HG02588 (cell line): ENCODE results near the gene FAM114A1.
"Not testable (repeated sequence)": the region's sequence is repeated elsewhere in the genome, so short reads cannot be mapped to it uniquely, and the experiment has no call there.

Experiments
- ATAC-seq: cut with Tn5 transposase; IDR thresholded peaks from one replicate; pipeline ENCODE4 v1.9.1; 2021; ENCODE audit warnings: mild to moderate bottlenecking, moderate library complexity; ENCODE audit not compliant: unreplicated experiment

FAM114A1 gene

DNA sequence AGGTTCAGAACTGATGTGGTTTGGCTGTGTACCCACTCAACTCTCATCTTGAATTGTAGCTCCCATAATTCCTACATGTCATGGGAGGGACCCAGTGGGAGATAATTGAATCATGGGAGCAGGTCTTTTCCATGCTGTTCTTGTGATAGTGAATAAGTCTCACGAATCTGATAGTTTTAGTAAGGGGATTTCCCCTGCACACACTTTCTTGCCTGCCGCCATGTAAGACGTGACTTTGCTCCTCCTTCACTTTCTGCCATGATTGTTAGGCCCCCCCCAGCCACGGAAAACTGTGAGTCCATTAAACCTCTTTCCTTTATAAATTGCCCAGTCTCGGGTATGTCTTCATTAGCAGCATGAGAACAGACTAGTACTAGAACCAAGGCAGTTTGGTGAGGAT is 91.6 kb downstream of the FAM114A1 start:
- ATAC-seq: not testable (repeated sequence)

DNA sequence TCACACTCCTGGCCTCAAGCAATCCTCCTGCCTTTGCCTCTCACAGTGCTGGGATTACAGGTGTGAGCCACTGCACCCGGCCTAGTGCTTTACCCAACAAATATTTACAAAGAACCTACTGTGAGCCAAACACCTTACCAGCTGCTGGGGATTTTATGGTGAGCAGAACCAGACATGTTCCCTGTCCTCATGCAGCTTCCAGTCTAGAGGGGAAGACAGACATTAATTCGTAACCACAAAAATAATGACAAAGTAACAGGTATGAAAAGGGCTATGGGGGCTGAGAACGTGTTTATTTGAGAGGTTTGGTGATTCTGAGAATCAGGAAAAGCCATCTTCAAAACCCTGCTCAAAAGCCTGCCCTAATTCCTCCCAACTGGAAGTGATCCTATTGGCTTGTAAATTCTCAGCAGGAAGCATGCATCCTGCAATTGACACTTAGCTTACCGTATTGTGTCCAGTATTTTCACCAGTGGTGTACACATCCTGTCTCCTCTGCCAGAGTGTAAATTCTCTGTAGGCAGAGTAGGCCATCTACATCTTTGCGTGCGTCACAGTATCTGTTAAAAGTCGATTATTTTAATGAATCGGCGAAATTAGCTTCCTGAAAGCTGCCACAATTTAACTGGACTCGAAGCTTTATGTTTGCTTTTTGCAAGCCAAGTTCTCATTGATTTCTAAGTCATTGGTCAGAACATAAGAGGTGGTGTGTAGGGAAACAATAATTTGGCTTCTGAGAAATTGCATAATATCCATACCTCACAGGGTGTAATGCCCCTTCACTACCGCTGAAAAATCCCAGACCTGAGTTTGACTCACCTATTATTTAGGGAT is 97.6 kb downstream of the FAM114A1 start:
- ATAC-seq: no peak

DNA sequence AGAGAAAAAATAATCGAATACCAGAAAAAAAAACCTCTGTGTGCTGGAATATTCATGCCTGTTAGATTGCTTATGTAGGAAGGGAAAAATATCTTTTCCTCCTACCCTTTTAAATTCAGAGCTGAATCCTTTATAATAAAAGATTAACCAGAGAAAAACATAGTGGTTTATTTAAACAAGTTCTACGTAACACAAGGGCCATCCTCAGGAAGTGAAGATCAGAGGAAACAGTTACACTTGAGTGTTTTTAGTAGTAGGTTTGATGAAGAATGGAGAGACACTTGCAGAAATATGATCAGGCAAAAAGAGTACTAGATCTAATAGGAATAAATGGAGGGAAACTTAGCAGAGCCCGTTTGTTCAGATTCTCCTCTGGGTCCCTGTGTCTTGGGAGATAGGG is 98.3 kb downstream of the FAM114A1 start:
- ATAC-seq: no peak

DNA sequence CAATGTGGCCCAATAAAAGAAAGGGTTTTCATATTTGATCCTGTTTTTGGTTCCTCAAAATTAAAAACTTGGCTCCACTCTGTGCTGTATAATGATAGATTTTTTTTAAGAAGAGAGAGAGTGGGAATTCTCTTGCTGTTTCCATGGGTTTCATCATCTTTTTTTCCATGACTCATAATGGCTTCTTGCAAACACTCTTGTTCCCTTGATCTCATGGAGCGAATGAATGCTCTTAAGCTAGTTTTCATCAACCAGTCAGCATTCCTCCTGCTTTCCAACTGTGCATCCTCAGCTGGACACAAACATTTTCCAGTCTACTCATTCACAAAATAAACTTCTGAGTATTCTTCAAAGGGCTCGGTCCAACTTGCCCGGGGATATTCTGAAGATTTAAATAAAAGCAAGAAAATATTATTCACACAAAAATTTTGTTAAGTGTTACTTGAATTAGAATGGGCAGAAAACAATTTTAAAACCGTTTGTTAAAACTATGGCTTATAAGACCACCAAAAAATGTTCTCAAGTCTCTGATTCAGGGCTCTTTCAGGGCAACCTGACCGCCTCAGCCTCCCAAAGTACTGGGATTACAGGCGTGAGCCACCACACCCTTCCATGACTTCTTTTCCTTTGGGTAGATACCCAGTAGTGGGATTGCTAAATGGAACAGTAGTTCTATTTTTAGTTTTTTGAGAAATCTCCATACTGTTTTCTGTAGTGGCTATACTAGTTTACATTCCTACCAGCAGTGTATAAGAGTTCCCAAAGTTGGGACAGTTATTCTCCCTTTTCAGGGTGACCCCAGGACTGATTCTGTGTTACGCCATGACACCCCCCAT is 99.9 kb downstream of the FAM114A1 start:
- ATAC-seq: no peak

DNA sequence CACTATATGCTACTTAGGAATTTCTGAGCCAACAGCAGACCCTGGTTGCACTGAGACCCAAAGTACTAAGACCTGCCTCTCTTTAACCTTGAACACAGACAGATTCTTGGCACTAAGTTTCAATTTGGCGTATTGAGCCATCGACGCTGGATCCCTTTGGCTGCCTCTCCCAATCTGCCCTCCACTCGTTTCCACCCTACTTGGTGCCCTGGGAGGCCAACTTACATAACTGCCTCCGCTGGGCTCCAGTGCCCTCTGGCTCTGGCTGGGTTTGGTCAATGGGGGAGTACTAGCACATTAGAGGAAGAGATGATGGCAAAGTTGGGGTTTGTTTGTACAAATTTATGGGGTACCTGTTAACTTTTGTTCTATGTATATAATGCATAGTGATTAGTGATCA is 101.1 kb downstream of the FAM114A1 start:
- ATAC-seq: no peak

DNA sequence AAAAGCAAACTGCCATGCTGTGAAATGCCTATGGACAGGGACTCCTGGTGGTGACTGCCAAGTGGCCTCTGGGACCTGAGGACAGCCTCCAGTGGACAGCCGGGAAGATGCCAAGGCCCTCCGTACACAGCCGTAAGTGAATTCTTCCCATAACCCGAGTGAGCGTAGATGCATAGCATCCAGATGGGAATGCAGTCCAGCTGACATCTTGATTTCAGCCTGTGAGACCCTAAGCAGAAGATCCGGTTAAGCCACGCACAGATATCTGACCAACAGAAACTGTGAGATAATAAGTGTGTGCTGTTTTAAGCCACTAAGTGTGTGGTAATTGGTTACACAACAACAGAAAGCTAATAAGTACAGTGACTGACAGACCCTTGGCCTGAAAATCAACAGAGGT is 108.7 kb downstream of the FAM114A1 start:
- no peak for ATAC-seq

DNA sequence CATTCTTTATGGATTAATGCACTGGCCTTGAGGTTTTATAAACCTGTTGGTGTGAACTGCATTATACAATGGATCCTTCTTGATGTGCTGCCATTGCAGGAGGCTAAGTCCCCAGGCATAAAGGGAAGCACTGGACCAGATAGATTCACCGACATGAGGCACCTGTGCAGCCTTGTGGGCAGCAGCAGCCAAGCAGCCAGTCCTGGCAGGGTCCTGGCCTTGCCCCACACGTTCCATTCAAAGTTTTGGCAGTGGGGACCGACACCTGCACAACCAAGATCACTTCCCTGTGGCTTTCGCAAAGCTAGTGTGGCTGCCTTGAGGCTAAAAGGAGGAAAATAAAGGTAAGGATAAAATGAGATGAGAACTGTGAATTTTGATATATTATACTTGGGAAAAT is 111.5 kb downstream of the FAM114A1 start:
- no peak for ATAC-seq

DNA sequence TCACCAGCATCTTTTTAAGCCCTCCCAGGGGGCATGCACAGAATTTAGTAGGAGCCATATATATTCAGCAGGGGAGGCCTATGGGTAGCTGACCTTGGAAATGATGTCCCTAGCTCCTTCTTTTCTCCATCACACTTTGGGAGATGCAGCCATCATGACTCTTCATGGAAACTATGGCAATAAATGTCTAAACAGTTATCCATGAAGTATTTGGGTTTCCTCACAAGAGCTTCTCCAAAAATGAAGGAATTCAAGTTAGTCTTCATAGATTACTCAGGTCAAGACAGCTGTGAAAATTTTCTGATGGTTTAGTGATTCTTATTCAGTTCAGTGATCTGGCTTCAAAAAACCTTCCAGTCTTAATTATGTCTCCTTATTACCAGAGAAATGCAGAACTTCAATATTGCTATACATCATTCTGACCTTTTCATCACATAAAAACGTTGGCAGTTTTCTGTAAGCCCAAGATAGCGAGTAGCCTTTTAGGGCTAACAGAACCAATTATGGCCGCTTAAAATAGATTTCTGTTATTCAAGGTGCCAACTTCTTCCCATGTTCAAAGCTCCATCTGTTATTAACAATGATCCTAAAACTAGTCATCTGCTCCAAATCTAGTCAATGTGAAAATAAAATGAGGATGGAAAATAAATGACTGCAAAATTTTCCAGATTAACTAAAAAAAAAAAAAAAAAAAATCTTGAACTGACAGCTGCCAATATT is 112.1 kb downstream of the FAM114A1 start:
- no peak for ATAC-seq

DNA sequence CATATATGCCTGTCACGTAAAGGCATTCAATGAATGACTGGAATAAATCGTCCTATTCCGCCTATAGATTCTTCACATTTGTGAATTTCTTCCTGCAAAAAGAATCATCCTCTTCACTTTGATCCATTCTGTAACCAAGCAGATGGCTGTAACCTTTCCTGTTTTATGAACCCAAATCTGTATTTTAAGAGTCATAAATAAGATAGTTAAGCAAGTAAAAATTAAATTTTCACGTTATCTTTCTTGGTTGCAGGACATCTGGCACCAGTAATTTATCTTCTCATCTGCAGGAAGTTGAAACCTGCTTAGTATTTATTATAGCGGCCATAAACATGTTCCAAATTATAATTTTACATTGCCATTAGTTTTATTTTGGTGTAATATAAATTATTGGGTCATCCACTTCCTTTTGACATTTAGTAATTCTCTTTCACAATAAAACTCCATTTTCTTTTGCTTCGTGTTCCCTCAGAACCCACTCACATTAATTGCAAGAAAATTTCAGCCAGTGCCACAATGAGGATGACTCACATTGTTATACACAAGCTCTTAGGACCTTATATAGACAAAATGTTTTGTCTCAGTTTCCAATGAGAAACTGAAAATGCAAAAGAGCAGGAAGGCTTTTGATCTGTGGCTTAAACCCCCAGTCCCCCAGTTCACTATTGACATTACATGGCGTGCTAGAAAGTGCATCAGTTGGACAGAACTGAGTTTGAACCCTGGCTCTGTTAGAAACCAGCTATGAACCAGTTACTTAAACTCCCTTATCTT is 113.5 kb downstream of the FAM114A1 start:
- no peak for ATAC-seq

DNA sequence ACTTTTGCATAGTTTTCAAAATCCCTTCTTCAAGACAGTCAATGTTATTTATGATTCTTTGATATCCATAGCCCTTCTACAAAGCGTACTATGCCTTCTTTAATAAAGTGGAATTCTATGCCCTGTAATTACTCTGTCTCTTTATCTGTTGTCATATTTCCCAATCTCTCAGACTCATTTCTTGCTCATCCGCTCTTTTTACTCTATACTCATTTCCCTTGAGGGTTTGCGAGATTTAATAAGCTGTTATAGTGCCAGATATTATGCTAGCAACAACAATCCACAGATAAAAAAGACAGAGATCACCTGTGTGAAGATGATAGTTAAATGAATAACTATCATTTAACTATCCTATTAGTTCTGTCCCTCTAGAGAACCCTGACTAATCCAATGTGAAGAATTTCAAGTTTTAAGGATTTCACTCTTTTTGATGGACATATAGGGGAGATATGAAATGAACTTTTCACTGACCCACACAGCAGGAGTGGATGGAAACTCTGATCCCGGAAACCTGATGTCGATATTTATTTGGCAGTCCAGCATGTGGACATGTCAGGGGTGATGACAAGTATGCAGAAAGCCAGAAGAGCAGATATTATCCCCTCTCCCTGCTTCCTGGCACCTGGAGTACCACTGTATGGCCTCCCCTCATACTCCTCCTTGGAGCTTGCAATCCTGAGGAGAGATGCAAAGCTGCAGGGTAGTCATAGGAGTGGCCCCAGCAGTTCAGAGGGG is 114.9 kb downstream of the FAM114A1 start:
- no peak for ATAC-seq

DNA sequence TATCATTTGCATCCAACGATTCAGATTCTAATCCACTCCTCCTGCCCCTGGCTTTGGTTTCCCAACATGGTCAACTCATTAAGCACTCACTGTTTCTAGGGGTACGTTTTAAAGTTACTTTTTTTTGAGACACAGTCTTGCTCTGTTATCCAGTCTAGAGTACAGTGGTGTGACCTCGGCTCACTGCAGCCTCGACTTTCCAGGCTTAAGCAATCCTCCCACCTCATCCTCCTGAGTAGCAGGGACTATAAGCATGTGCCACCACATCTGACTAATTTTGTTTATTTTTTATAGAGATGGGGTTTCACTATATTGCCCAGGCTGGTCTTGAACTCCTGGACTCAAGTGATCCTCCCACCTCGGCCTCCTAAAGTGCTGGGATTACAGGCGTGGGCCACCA is 115.7 kb downstream of the FAM114A1 start:
- ATAC-seq: no peak

DNA sequence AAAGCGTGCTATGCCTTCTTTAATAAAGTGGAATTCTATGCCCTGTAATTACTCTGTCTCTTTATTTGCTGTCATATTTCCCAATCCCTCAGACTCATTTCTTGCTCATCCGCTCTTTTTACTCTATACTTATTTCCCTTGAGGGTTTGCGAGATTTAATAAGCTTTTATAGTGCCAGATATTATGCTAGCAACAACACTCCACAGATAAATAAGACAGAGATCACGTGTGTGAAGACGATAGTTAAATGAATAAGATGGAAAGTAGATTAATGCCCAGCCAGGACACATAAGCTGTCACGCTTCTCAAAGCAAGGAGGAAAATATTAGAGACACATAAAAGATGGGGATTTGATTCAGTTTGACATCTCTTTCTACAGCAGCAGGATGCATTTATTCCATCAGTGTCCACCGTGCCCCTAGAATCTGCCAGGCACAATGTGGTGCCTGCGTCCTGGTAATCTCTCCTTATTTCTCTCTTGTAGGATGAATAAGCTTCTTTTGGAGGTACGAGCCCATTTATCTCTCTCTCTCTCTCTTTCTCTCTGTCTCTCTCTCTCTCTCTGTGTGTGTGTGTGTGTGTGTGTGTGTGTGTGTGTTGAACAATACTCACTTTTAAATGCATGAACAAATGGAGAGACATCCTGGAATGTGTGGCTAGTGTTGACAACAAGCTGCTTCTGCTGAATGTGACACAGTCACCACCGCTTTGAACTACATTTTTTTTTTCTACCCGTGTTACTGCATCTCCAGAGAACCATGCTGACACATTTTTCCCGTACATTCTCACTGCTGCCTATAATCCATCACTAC is 116.4 kb downstream of the FAM114A1 start:
- no peak for ATAC-seq

DNA sequence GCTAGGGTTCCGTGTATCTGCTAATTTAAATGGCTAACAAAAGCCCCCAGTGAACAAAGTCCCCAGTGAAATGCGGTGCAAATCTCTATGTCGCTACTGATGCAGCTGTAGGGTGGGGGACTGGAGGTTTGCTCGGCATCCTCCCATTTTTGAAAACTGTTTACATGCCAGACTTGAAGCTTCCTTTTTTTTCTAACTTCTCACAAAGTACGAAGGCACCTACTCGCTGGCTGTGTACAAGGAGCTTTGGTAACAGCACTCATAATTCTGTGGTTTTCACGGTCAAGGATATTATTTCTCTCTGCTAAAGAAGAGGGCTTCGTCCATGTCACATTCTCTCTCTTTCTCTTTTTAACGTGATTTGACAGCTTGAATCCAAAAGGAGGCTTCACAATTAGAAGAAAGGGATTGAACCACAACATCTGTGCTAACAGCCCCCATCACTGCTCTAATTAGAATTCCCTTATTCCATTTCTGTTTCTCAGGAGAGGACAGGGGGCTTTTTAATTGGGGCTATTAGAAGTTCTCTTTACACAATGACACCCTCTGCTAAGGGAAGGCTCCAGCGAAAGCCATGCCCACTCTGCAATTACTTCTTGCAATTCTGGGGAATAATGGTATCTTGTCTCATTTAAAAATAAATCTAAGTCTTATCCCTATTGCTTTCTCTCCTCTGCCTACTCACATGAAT is 117.9 kb downstream of the FAM114A1 start:
- no peak for ATAC-seq

DNA sequence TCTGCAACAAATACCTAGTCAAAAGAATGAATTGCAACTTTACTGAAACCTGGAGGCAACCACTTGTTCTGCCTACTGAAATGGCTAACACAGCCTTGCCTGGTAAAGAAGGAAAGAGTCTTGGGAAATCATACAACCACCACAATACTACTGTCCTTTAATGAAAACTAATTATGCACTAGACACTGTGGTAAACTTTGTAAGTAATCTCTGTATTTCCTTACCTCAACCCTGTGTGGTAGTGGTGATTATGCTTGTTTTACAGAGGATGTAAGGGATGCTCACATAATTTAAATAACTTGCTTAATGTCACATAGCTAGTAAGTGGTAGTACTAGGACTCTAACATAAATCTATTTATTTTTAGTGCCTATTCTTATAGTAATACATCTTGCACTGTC is 119.9 kb downstream of the FAM114A1 start:
- ATAC-seq: no peak

DNA sequence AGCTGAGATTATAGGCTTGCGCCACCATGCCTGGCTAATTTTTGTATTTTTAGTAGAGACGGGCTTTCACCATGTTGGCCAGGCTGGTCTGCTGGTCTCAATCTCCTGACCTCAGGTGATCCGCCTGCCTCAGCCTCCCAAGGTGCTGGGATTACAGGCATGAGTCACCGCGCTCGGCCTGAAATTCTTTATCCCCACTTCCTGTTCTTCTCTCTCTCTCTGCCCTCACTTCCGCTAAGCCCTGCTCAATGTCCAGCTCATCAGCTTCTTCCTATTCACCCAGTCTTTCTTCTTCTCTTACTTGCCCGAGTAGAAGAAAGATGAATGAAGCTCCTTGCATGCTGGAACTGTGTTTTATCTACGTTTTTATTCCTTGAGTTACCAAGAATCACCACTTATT is 120.7 kb downstream of the FAM114A1 start:
- not testable (repeated sequence) for ATAC-seq

DNA sequence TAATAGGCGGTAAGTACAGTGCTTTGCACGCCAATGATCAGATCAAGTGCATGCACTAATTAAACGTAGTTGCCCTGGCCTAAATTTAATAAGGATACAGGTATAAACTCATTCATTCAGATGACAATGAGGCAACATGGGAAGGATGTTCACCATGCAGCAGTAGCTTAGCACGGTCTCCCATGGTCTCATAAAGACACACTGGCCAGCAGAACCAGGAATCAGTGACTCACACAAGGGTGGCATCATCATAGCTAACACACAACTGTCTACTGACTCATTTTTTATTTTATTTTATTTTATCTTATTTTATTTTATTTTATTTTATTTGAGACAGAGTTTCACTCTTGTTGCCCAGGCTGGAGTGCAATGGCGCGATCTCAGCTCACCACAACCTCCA is 121.9 kb downstream of the FAM114A1 start:
- no peak for ATAC-seq

DNA sequence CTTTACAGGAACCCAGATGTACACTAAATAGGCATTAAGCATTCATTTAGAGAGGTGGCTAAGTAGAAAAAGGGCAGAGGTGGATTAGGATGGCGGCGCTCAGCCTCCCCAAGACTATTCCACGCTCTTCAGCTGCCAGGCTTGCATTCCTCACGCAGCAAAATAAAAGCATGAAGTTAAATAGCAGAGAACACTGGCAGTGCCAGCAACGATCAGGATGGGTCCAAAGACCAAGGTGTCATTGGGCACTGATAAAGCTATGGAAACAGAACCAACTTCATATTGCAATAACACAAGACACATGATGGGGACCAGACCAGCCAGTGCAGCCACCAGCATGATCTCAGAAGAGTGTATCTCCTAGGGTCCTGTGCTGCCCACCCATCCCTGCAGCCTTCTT is 122.6 kb downstream of the FAM114A1 start:
- ATAC-seq: no peak

DNA sequence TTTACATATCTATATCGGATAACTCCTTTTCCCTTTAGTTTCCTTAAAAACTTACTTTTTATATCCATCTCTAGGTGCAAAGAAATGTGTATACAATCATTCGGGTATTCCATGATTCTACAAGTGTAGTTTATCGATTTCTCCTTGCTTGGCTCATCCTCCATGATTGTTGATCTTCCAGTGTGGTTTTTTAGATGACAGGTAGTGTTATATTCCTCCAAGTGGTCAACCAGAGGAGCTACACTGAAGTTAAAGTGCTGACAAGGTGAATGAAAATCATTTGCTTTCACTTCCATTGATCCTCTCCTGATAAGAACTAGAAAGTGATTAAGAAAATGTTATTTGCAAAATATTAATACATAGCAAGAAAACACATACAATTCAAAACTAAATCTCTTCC is 126.1 kb downstream of the FAM114A1 start:
- no peak for ATAC-seq

DNA sequence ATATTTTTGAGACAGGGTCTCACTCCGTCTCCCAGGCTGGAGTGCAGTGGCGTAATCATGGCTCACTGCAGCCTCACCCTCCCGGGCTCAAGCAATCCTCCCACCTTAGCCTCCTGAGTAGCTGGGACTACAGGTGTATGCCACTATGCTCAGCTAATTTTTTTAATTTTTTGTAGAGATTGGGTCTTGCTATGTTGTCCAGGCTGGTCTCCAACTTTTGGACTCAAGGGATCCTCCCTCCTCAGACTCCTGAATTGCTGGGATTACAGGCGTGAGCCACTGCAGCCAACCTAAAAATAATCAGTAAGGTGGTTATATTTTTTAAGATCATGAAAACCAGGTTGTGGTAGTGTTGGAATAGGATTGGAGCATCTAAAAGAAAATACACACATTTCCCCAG is 126.5 kb downstream of the FAM114A1 start:
- ATAC-seq: no peak
